Measurements from ENCODE around the gene KIAA1191. TPM values are rescaled to one million over a fixed set of nuclear protein-coding genes. Genes with fewer than 3 reads are reported as not detected.

The KIAA1191 gene
- total RNA-seq, 1 experiment from 2014 or later = 119 TPM

- H3K4me1 Mint-ChIP-seq (ENCODE audit: low read depth, unreplicated experiment) = peaks cover 10% of the 10 kb centered on the region
- no peak for TF ChIP-seq CTCF (IDR thresholded peaks at IDR 0.05; ENCODE audit: insufficient read depth in 1 of 2, low read depth in 1 of 2, low read length in 1 of 2, severe bottlenecking in 1 of 2, unreplicated experiment in 1 of 2)
- ChIA-PET CTCF (no interaction called here), POLR2A (no interaction called here)
- no peaks in the 10 kb centered on the region for H3K27me3 ChIP-seq (replicated peaks; ENCODE audit: control insufficient read depth, insufficient read depth, low read length)
- H3K36me3 ChIP-seq (ENCODE audit: control insufficient read depth, insufficient read depth, low read length) = no peaks in the 10 kb centered on the region; the same call in 1 of the 2 replicates
- H3K9me3 Mint-ChIP-seq (ENCODE audit: unreplicated experiment) = no peaks in the 10 kb centered on the region
- no peaks in the 10 kb centered on the region for H3K9me3 ChIP-seq
- intact Hi-C loops (cut with micrococcal nuclease; ENCODE audit: unreplicated experiment) = no loop called here
- H3K4me1 ChIP-seq = no peaks in the 10 kb centered on the region
- H3K27me3 Mint-ChIP-seq (ENCODE audit: insufficient read depth, unreplicated experiment) = no peaks in the 10 kb centered on the region
- no peak for DNase-seq
- BruUV-seq (replicated peaks) = no TSS peak
- no peak overlapping the region for H3K4me3 Mint-ChIP-seq (ENCODE audit: unreplicated experiment)
- H3K4me3 ChIP-seq (ENCODE audit: low read depth, low read length) = no peak overlapping the region
- H3K36me3 Mint-ChIP-seq (ENCODE audit: insufficient read depth, unreplicated experiment) = peaks cover 15% of the 10 kb centered on the region
- H3K27ac Mint-ChIP-seq (ENCODE audit: unreplicated experiment) = no peak overlapping the region
Observed at GRCh38 chr5:176396330-176396729, 34.8 kb upstream of the KIAA1191 start.

GRCh38 chr5:176394881-176395675 is 33.5 kb upstream of the KIAA1191 start:
- no TSS peak for BruUV-seq (replicated peaks)
- Mint-ChIP-seq H3K4me3 (ENCODE audit: unreplicated experiment) (no peak overlapping the region), H3K4me1 (ENCODE audit: low read depth, unreplicated experiment) (no peaks in the 10 kb centered on the region), H3K27me3 (ENCODE audit: insufficient read depth, unreplicated experiment) (no peaks in the 10 kb centered on the region), H3K9me3 (ENCODE audit: unreplicated experiment) (no peaks in the 10 kb centered on the region), H3K36me3 (ENCODE audit: insufficient read depth, unreplicated experiment) (peaks cover 17% of the 10 kb centered on the region), H3K27ac (ENCODE audit: unreplicated experiment) (no peak overlapping the region)
- TF ChIP-seq CTCF (IDR thresholded peaks at IDR 0.05; ENCODE audit: insufficient read depth in 1 of 2, low read depth in 1 of 2, low read length in 1 of 2, severe bottlenecking in 1 of 2, unreplicated experiment in 1 of 2) = no peak
- Histone ChIP-seq H3K27me3 (replicated peaks; ENCODE audit: control insufficient read depth, insufficient read depth, low read length) (no peaks in the 10 kb centered on the region), H3K9me3 (no peaks in the 10 kb centered on the region), H3K4me3 (ENCODE audit: low read depth, low read length) (no peak overlapping the region), H3K4me1 (no peaks in the 10 kb centered on the region), H3K36me3 (ENCODE audit: control insufficient read depth, insufficient read depth, low read length) (no peaks in the 10 kb centered on the region; the same call in 1 of the 2 replicates)
- no peak for DNase-seq
- CTCF ChIA-PET = no interaction called here
- intact Hi-C loops (cut with micrococcal nuclease; ENCODE audit: unreplicated experiment) = no loop called here
- POLR2A ChIA-PET = no interaction called here

GRCh38 chr5:176394096-176394495 is 32.5 kb upstream of the KIAA1191 start:
- Histone ChIP-seq H3K36me3 (ENCODE audit: control insufficient read depth, insufficient read depth, low read length) (no peaks in the 10 kb centered on the region; the same call in 1 of the 2 replicates), H3K4me1 (no peaks in the 10 kb centered on the region), H3K9me3 (no peaks in the 10 kb centered on the region), H3K27me3 (replicated peaks; ENCODE audit: control insufficient read depth, insufficient read depth, low read length) (no peaks in the 10 kb centered on the region), H3K4me3 (ENCODE audit: low read depth, low read length) (no peak overlapping the region)
- H3K4me1 Mint-ChIP-seq (ENCODE audit: low read depth, unreplicated experiment) = no peaks in the 10 kb centered on the region
- TF ChIP-seq CTCF (IDR thresholded peaks at IDR 0.05; ENCODE audit: insufficient read depth in 1 of 2, low read depth in 1 of 2, low read length in 1 of 2, severe bottlenecking in 1 of 2, unreplicated experiment in 1 of 2) = no peak
- no peak for DNase-seq
- intact Hi-C loops (cut with micrococcal nuclease; ENCODE audit: unreplicated experiment) = no loop called here
- ChIA-PET POLR2A (no interaction called here), CTCF (no interaction called here)
- no peak overlapping the region for H3K27ac Mint-ChIP-seq (ENCODE audit: unreplicated experiment)
- no peak overlapping the region for H3K4me3 Mint-ChIP-seq (ENCODE audit: unreplicated experiment)
- BruUV-seq (replicated peaks) = no TSS peak
- no peaks in the 10 kb centered on the region for H3K27me3 Mint-ChIP-seq (ENCODE audit: insufficient read depth, unreplicated experiment)
- peaks cover 21% of the 10 kb centered on the region for H3K36me3 Mint-ChIP-seq (ENCODE audit: insufficient read depth, unreplicated experiment)
- H3K9me3 Mint-ChIP-seq (ENCODE audit: unreplicated experiment) = no peaks in the 10 kb centered on the region

Data from Caco-2 (cell line).